Measurements from ENCODE around the gene AP1G1.

Gene AP1G1

DNA sequence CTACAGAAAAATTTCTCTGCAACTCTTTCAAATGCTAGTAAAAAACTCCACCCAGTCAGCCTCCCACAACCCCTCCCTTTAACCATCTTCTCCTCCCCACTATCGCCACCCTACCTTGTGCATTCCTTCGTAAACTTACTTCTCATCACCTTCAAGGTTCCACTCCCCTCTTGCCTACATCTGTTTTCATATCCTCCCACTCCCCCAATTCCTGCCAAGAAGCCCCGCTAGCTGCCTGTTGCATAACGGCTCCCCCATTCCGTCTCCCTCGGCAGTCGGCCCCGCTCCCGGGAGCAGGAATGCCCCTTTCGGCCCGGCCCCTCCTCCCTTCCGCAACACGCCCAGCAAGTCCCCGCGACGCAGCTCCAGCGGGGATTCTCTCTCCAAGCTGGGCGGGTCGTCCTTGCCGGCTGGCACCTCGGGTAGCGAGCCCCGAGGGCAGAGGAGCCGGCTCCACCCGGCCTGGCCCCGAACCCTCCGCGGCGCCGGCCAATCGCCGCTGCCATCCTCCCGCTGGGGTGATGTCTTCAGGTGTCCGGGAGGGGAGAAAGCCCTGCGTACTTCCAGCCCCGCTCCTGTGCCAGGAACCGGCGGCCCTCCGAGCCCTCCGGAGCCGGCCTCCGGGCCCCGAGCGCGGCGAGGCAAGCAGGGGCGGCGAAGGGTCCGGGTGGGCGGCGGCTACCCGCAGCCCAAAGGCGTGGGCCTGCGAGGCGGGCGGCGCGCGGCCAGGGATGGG lies 85.7 kb downstream of the AP1G1 start (continued):
- TF ChIP-seq ZFHX2 (tag by site-specific recombination; conservative IDR thresholded peaks at IDR 0.05) (peak; percentile 92), ZNF324 (tag by site-specific recombination; IDR thresholded peaks at IDR 0.05) (no peak), SP2 (tag by site-specific recombination; IDR thresholded peaks at IDR 0.05) (peak; percentile 78), ZNF155 (tag by site-specific recombination; IDR thresholded peaks at IDR 0.05) (no peak), ZNF354C (tag by site-specific recombination; IDR thresholded peaks at IDR 0.05; ENCODE audit: borderline replicate concordance, low read depth) (no peak), MZF1 (tag by site-specific recombination; IDR thresholded peaks at IDR 0.05; ENCODE audit: borderline replicate concordance) (peak; percentile 98), ZNF114 (tag by site-specific recombination; IDR thresholded peaks at IDR 0.05) (no peak), ZNF426 (tag by site-specific recombination; IDR thresholded peaks at IDR 0.05) (no peak), ZSCAN18 (tag by site-specific recombination; IDR thresholded peaks at IDR 0.05) (peak; percentile 66; the same call in 1 of the 2 replicates), HOXC10 (CRISPR knock-in tag; IDR thresholded peaks at IDR 0.05) (no peak), ZNF121 (tag by site-specific recombination; IDR thresholded peaks at IDR 0.05) (no peak), ZNF692 (tag by site-specific recombination; IDR thresholded peaks at IDR 0.05) (peak; percentile 79; the same call in 1 of the 2 replicates), ZNF768 (tag by site-specific recombination; IDR thresholded peaks at IDR 0.05) (no peak), ZFP3 (tag by site-specific recombination; IDR thresholded peaks at IDR 0.05; ENCODE audit: low read depth) (no peak), MEIS1 (CRISPR knock-in tag; IDR thresholded peaks at IDR 0.05; ENCODE audit: borderline replicate concordance) (no peak), SALL2 (tag by site-specific recombination; IDR thresholded peaks at IDR 0.05; ENCODE audit: borderline replicate concordance) (no peak), ZNF660 (tag by site-specific recombination; IDR thresholded peaks at IDR 0.05) (peak; percentile 46), REPIN1 (tag by site-specific recombination; IDR thresholded peaks at IDR 0.05; ENCODE audit: low read depth) (no peak), ZNF658 (tag by site-specific recombination; IDR thresholded peaks at IDR 0.05) (no peak), ZFP41 (tag by site-specific recombination; IDR thresholded peaks at IDR 0.05; ENCODE audit: borderline replicate concordance) (no peak), ZNF175 (tag by site-specific recombination; IDR thresholded peaks at IDR 0.05) (no peak), ZNF600 (tag by site-specific recombination; IDR thresholded peaks at IDR 0.05) (peak; percentile 98), ZNF548 (tag by site-specific recombination; IDR thresholded peaks at IDR 0.05) (no peak), ZNF133 (tag by site-specific recombination; IDR thresholded peaks at IDR 0.05) (no peak), ZNF549 (tag by site-specific recombination; IDR thresholded peaks at IDR 0.05) (no peak), ZNF416 (tag by site-specific recombination; IDR thresholded peaks at IDR 0.05) (no peak), ZNF654 (tag by site-specific recombination; IDR thresholded peaks at IDR 0.05; ENCODE audit: low read depth) (no peak), ZNF2 (tag by site-specific recombination; IDR thresholded peaks at IDR 0.05) (peak; percentile 66; the same call in 1 of the 2 replicates), KLF9 (tag by site-specific recombination; IDR thresholded peaks at IDR 0.05; ENCODE audit: low read depth) (peak; percentile 94), TCF7L2 (IDR thresholded peaks at IDR 0.05; ENCODE audit: borderline replicate concordance, low read depth, low read length) (no peak), ZNF280C (tag by site-specific recombination; IDR thresholded peaks at IDR 0.05) (no peak), SCRT1 (tag by site-specific recombination; IDR thresholded peaks at IDR 0.05; ENCODE audit: borderline replicate concordance) (peak; percentile 96), ZNF391 (tag by site-specific recombination; IDR thresholded peaks at IDR 0.05; ENCODE audit: borderline replicate concordance, low read depth) (no peak), KLF10 (tag by site-specific recombination; IDR thresholded peaks at IDR 0.05) (no peak), ZNF704 (tag by site-specific recombination; IDR thresholded peaks at IDR 0.05) (no peak), ZXDB (tag by site-specific recombination; IDR thresholded peaks at IDR 0.05) (peak; percentile 95), ZNF37A (tag by site-specific recombination; IDR thresholded peaks at IDR 0.05) (no peak)

All from HEK293 (cell line).